Fibroblast of lung (primary cell): ENCODE data around the gene PWWP2B.

Source experiments
- CTCF ChIP-seq, 2 donors: IDR thresholded peaks in 1 of 2; conservative IDR thresholded peaks in 1 of 2; 1 replicate in 1 of 2; 2 replicates in 1 of 2; pipeline ENCODE4 v1.5.1; 2011 to 2012; ENCODE audit warnings: low read length in 2 of 2, control low read depth in 1 of 2, inconsistent platforms in 1 of 2, low read depth in 1 of 2, mild to moderate bottlenecking in 1 of 2
- EZH2 ChIP-seq: IDR thresholded peaks from 2 replicates; pipeline ENCODE4 v1.5.1; 2012; ENCODE audit warnings: low read length, control low read depth, mild to moderate bottlenecking; ENCODE audit errors: missing control alignments

GRCh38 chr10:132406181-132406580 lies 9.2 kb downstream of the PWWP2B start:
- no peak for TF ChIP-seq CTCF (conservative IDR thresholded peaks at IDR 0.05 in 1 of 2, IDR thresholded peaks at IDR 0.05 in 1 of 2; ENCODE audit: low read depth in 1 of 2, low read length in 2 of 2)
- TF ChIP-seq EZH2: no peak
